Kidney epithelial cell (primary cell): Measurements from ENCODE around the gene NHERF2. TPM values are rescaled to one million over a fixed set of nuclear protein-coding genes. Genes with fewer than 3 reads are reported as not detected.
A peak's percentile ranks its signal among the peaks of the same experiment; 100 is the strongest.

ENCODE experiments used
- DNase-seq: peaks from one replicate; pipeline ENCODE4 v3.0.0-alpha.2; 2010; ENCODE audit warnings: low read depth
- H3K27me3 ChIP-seq: 2 replicates; pipeline ENCODE4 v1.6.0; 2011; ENCODE audit warnings: low read length; ENCODE audit not compliant: control insufficient read depth, insufficient read depth
- H3K36me3 ChIP-seq: 2 replicates; pipeline ENCODE4 v1.5.1; 2011; ENCODE audit warnings: low read length; ENCODE audit not compliant: control insufficient read depth, insufficient read depth
- H3K4me3 ChIP-seq: 2 replicates; pipeline ENCODE4 v1.5.1; 2011; ENCODE audit warnings: low read depth, mild to moderate bottlenecking, control low read depth, low read length
- total RNA-seq: library from RNA; depleted of rRNA; stranded (reverse); fragments of >200 nt; gene quantifications from 2 replicates; pipeline ENCODE4 v1.2.3, GENCODE V29; 2015
- TF ChIP-seq, protein P1 (sequence below): IDR thresholded peaks from 2 replicates; pipeline ENCODE4 v1.5.1; 2011; ENCODE audit warnings: mild to moderate bottlenecking, moderate library complexity, low read length, control low read depth, inconsistent platforms; ENCODE audit not compliant: insufficient read depth, poor library complexity, severe bottlenecking

Gene NHERF2
- total RNA-seq, 1 donor from 2014 or later = 27.5 TPM

DNA sequence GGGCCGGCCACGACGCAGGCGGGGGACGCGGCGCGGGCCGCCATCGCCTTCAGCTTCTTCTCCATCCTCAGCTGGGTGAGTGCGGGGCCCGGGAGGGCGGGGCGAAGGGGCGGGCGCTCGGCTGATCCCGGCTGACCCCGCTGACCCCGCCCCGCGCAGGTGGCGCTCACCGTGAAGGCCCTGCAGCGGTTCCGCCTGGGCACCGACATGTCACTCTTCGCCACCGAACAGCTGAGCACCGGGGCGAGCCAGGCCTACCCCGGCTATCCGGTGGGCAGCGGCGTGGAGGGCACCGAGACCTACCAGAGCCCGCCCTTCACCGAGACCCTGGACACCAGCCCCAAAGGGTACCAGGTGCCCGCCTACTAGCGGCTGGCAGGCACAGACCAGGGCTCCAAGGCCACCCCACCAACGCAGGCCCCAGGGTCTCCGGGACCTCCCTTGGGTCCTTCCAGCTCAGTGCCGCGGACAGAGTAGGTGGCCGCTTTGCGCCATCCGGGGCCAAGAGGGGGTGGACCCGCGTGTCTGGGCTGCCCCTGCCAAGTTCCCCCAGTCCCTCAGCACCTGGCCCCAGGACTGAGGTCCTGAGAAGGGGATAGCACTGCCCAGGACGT lies 33.9 kb upstream of the NHERF2 start:
- no peak for DNase-seq
- H3K36me3 ChIP-seq = no peaks in the 10 kb centered on the region
- H3K27me3 ChIP-seq = peaks cover 29% of the 10 kb centered on the region
- no peak overlapping the region for H3K4me3 ChIP-seq
- TF ChIP-seq, protein P1, sequence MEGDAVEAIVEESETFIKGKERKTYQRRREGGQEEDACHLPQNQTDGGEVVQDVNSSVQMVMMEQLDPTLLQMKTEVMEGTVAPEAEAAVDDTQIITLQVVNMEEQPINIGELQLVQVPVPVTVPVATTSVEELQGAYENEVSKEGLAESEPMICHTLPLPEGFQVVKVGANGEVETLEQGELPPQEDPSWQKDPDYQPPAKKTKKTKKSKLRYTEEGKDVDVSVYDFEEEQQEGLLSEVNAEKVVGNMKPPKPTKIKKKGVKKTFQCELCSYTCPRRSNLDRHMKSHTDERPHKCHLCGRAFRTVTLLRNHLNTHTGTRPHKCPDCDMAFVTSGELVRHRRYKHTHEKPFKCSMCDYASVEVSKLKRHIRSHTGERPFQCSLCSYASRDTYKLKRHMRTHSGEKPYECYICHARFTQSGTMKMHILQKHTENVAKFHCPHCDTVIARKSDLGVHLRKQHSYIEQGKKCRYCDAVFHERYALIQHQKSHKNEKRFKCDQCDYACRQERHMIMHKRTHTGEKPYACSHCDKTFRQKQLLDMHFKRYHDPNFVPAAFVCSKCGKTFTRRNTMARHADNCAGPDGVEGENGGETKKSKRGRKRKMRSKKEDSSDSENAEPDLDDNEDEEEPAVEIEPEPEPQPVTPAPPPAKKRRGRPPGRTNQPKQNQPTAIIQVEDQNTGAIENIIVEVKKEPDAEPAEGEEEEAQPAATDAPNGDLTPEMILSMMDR = no peak

DNA sequence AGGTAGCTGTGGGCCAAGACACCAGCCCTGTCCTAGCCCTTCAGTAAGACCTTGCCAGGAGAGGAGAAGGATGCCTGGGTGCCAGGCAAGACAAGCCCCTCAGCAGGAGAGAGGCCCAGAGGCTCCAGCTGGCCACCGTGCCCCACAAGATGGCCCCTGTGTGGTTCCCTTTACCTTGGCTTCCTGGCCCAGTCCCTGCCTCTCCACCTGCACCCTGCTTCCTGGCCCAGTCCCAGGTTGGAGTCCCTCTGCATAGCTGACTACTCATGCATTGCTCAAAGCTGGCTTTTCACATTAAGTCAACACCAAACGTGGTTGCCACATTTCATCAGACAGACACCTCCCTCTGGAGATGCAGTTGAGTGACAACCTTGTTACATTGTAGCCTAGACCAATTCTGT lies 33.0 kb upstream of the NHERF2 start:
- peak; percentile 51 for DNase-seq
- TF ChIP-seq, protein P1 = no peak
- Histone ChIP-seq H3K36me3 (no peaks in the 10 kb centered on the region), H3K27me3 (peaks cover 25% of the 10 kb centered on the region), H3K4me3 (no peak overlapping the region)

- no peak for DNase-seq
- H3K27me3 ChIP-seq = no peaks in the 10 kb centered on the region
- H3K36me3 ChIP-seq = peaks cover 2% of the 10 kb centered on the region
- no peak overlapping the region for H3K4me3 ChIP-seq
- TF ChIP-seq, protein P1 = no peak
These were observed 29.0 kb upstream of the NHERF2 start for GRCh38 chr16:1997494-1998359.

- no peak for DNase-seq
- Histone ChIP-seq H3K4me3 (no peak overlapping the region), H3K27me3 (no peaks in the 10 kb centered on the region), H3K36me3 (peaks cover 2% of the 10 kb centered on the region)
- TF ChIP-seq, protein P1 = no peak
These were observed 28.3 kb upstream of the NHERF2 start for GRCh38 chr16:1998360-1998835.

- no peak for DNase-seq
- Histone ChIP-seq H3K36me3 (peaks cover 2% of the 10 kb centered on the region), H3K4me3 (no peak overlapping the region), H3K27me3 (no peaks in the 10 kb centered on the region)
- TF ChIP-seq, protein P1 = no peak
These were observed 27.6 kb upstream of the NHERF2 start for GRCh38 chr16:1998852-1999801.
